ENCODE measurements around the gene ELP2. TPM values are rescaled to one million over a fixed set of nuclear protein-coding genes. Genes with fewer than 3 reads are reported as not detected.

ELP2 gene
- total RNA-seq, 1 donor from 2014 or later = 217 TPM

Other genes starting within 250 kb of the ELP2 start
- gene RPRD1A, start 62.3 kb upstream of the ELP2 start, total RNA-seq = 162 TPM
- gene SLC39A6, start 559 bp upstream of the ELP2 start, total RNA-seq = 185 TPM
- 0.16 TPM for gene MOCOS, start 57.6 kb downstream of the ELP2 start, total RNA-seq
- 51.2 TPM for gene FHOD3, start 167.8 kb downstream of the ELP2 start, total RNA-seq

Data from occipital lobe (tissue), 1 donor.